H9 (cell line): ENCODE results near the gene DDC. TPM values are rescaled to one million over a fixed set of nuclear protein-coding genes. Genes with fewer than 3 reads are reported as not detected.

Experiments used
- DNase-seq: peaks from one replicate; pipeline ENCODE4 v3.0.0-alpha.2; 2017
- H2AFZ ChIP-seq: one replicate; pipeline ENCODE4 v1.6.1; 2013; ENCODE audit warnings: mild to moderate bottlenecking, low read length, control low read depth, moderate library complexity
- H2AK5ac ChIP-seq: 2 replicates; pipeline ENCODE4 v1.6.1; 2013; ENCODE audit warnings: low read length, control low read depth, mixed read lengths; ENCODE audit not compliant: insufficient read length
- H2BK120ac ChIP-seq: one replicate; pipeline ENCODE4 v1.6.1; 2013; ENCODE audit warnings: low read depth, mild to moderate bottlenecking, low read length, control low read depth, inconsistent platforms; ENCODE audit not compliant: poor library complexity, severe bottlenecking
- H2BK12ac ChIP-seq: 2 replicates; pipeline ENCODE4 v1.6.1; 2013; ENCODE audit warnings: low read length, control low read depth, mixed read lengths, low read depth; ENCODE audit not compliant: insufficient read length
- H2BK15ac ChIP-seq: 2 replicates; pipeline ENCODE4 v1.6.1; 2013; ENCODE audit warnings: low read depth, low read length, control low read depth
- H2BK20ac ChIP-seq: one replicate; pipeline ENCODE4 v1.6.1; 2013; ENCODE audit warnings: low read depth, mild to moderate bottlenecking, low read length, control low read depth, inconsistent platforms; ENCODE audit not compliant: poor library complexity, severe bottlenecking
- H2BK5ac ChIP-seq: 2 replicates; pipeline ENCODE4 v1.6.1; 2013; ENCODE audit warnings: low read length, control low read depth, mixed read lengths; ENCODE audit not compliant: insufficient read length
- H3K14ac ChIP-seq: 2 replicates; pipeline ENCODE4 v1.6.1; 2013; ENCODE audit warnings: low read length, control low read depth; ENCODE audit not compliant: insufficient read depth
- H3K18ac ChIP-seq: 2 replicates; pipeline ENCODE4 v1.6.1; 2013; ENCODE audit warnings: low read depth, mild to moderate bottlenecking, mixed read lengths, low read length, control low read depth; ENCODE audit not compliant: insufficient read length
- H3K23ac ChIP-seq: 2 replicates; pipeline ENCODE4 v1.6.1; 2013; ENCODE audit warnings: low read length, control low read depth, mixed read lengths, low read depth; ENCODE audit not compliant: insufficient read length
- H3K23me2 ChIP-seq: 2 replicates; pipeline ENCODE4 v1.6.1; 2013; ENCODE audit warnings: low read depth, mild to moderate bottlenecking, mixed read lengths, low read length, control low read depth; ENCODE audit not compliant: insufficient read length, poor library complexity, severe bottlenecking
- H3K27ac ChIP-seq: 2 replicates; pipeline ENCODE4 v1.5.1; 2013; ENCODE audit warnings: low read length, control low read depth, mixed read lengths, low read depth; ENCODE audit not compliant: insufficient read length
- H3K27me3 ChIP-seq: 2 replicates; pipeline ENCODE4 v1.6.1; 2013; ENCODE audit warnings: low read length, control low read depth, inconsistent platforms; ENCODE audit not compliant: insufficient read depth
- H3K4ac ChIP-seq: 2 replicates; pipeline ENCODE4 v1.6.1; 2013; ENCODE audit warnings: low read depth, mild to moderate bottlenecking, control low read depth, inconsistent platforms, low read length, moderate library complexity
- H3K4me1 ChIP-seq: 2 replicates; pipeline ENCODE4 v1.6.1; 2013; ENCODE audit warnings: low read length, control low read depth, inconsistent platforms; ENCODE audit not compliant: insufficient read depth
- H3K4me2 ChIP-seq: 2 replicates; pipeline ENCODE4 v1.6.1; 2013; ENCODE audit warnings: low read length, control low read depth, mixed read lengths; ENCODE audit not compliant: insufficient read length, insufficient read depth
- H3K56ac ChIP-seq: 2 replicates; pipeline ENCODE4 v1.6.1; 2013; ENCODE audit warnings: low read depth, mild to moderate bottlenecking, mixed read lengths, low read length, control low read depth; ENCODE audit not compliant: insufficient read length
- H3K79me1 ChIP-seq: 2 replicates; pipeline ENCODE4 v1.6.1; 2013; ENCODE audit warnings: low read depth, mild to moderate bottlenecking, moderate library complexity, low read length, control low read depth, inconsistent platforms; ENCODE audit not compliant: insufficient read depth, poor library complexity, severe bottlenecking
- H3K79me2 ChIP-seq: 2 replicates; pipeline ENCODE4 v1.6.1; 2013; ENCODE audit warnings: low read length, control low read depth, inconsistent platforms; ENCODE audit not compliant: insufficient read depth
- H3K9ac ChIP-seq: 2 replicates; pipeline ENCODE4 v1.6.1; 2013; ENCODE audit warnings: low read length, control low read depth, mixed read lengths; ENCODE audit not compliant: insufficient read length; ENCODE audit errors: extremely low read depth
- H3K9me3 ChIP-seq: one replicate; pipeline ENCODE4 v1.6.1; 2013; ENCODE audit warnings: low read depth, low read length, inconsistent platforms; ENCODE audit not compliant: control insufficient read depth
- H3T11ph ChIP-seq: one replicate; pipeline ENCODE4 v1.6.1; 2013; ENCODE audit warnings: mild to moderate bottlenecking, low read length, control low read depth, inconsistent platforms
- H4K20me1 ChIP-seq: one replicate; pipeline ENCODE4 v1.6.1; 2013; ENCODE audit not compliant: control insufficient read depth, insufficient read length, insufficient read depth
- H4K5ac ChIP-seq: 2 replicates; pipeline ENCODE4 v1.6.1; 2013; ENCODE audit warnings: low read depth, mild to moderate bottlenecking, mixed read lengths, low read length, control low read depth; ENCODE audit not compliant: insufficient read length
- H4K8ac ChIP-seq: replicated peaks from 2 replicates; pipeline ENCODE4 v1.6.1; 2013; ENCODE audit warnings: low read length, control low read depth, mixed read lengths, low read depth; ENCODE audit not compliant: insufficient read length
- H4K91ac ChIP-seq: 2 replicates; pipeline ENCODE4 v1.6.1; 2013; ENCODE audit warnings: low read depth, mild to moderate bottlenecking, moderate library complexity, mixed read lengths, low read length, control low read depth; ENCODE audit not compliant: insufficient read length
- H3K27ac Mint-ChIP-seq, 3 experiments: 2 replicates in 2 of 3; 3 replicates in 1 of 3; pipeline ENCODE4 v1.8.0; 2020 to 2021; ENCODE audit warnings: mixed read lengths in 3 of 3, mild to moderate bottlenecking in 1 of 3, moderate library complexity in 1 of 3
- H3K27me3 Mint-ChIP-seq: 2 replicates; pipeline ENCODE4 v1.8.0; 2021; ENCODE audit warnings: low read depth, mild to moderate bottlenecking, moderate library complexity, mixed read lengths
- H3K36me3 Mint-ChIP-seq, 3 experiments: 2 replicates in 2 of 3; 3 replicates in 1 of 3; pipeline ENCODE4 v1.8.0; 2020 to 2021; ENCODE audit warnings: low read depth in 3 of 3, mixed read lengths in 3 of 3; ENCODE audit not compliant: insufficient read depth in 1 of 3
- H3K4me1 Mint-ChIP-seq, 2 experiments: 2 replicates each; pipeline ENCODE4 v1.8.0; 2020; ENCODE audit warnings: mixed read lengths in 2 of 2
- H3K4me3 Mint-ChIP-seq, 2 experiments: 2 replicates in 1 of 2; 3 replicates in 1 of 2; pipeline ENCODE4 v1.8.0; 2020 to 2021; ENCODE audit warnings: mild to moderate bottlenecking in 2 of 2, mixed read lengths in 2 of 2, moderate library complexity in 1 of 2
- H3K9me3 Mint-ChIP-seq, 2 experiments: 2 replicates in 1 of 2; 3 replicates in 1 of 2; pipeline ENCODE4 v1.8.0; 2020; ENCODE audit warnings: mild to moderate bottlenecking in 2 of 2, mixed read lengths in 2 of 2, moderate library complexity in 1 of 2
- WGBS: extraction: QIAGEN DNeasy Blood & Tissue Kit; methylation state at CpG from one replicate; pipeline ENCODE4 v1.1.7; 2013; ENCODE audit warnings: missing lambda C conversion rate, low lambda C conversion rate, mixed read lengths; ENCODE audit not compliant: insufficient read length; ENCODE audit errors: extremely low coverage; 5-methylcytosine and 5-hydroxymethylcytosine counted together
- total RNA-seq: library from RNA; stranded (reverse); gene quantifications from 2 replicates; pipeline ENCODE4 v1.2.1, GENCODE V29; 2021
- TF ChIP-seq, protein P1 (sequence below): fragments of 200-600 bp; sonication (generic); conservative IDR thresholded peaks from 3 replicates; pipeline ENCODE4 v1.8.0; 2021; ENCODE audit warnings: antibody characterized with exemption, mild to moderate bottlenecking

The DDC gene
- total RNA-seq, 1 experiment from 2014 or later, result not detected

DNA sequence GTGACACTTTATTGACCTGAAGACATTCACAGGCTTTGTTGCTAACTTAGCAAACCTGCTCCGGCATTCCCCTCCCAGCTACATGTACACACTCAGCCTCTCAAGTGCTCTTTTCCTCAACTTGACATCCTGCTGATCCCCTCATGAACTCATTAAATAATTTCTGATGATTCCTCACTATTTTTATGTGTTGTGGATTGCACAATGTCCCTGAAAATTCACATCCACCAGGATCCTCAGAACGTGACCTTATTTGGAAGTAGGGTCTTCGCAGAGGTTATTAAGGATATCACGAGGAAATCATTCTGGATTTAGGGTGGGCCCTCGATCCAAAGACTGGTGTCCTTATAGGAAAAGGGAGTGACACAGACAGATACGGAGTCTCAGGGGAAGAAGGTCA, 142.3 kb downstream of the DDC start:
- Mint-ChIP-seq H3K4me1 (peaks cover 31 to 32% of the 10 kb centered on the region in 2 experiments), H3K36me3 (no peaks in the 10 kb centered on the region), H3K4me3 (no peak overlapping the region), H3K27me3 (no peaks in the 10 kb centered on the region; the same call in 1 of the 2 replicates), H3K27ac (peak overlapping the region in 1 of 3 experiments; percentile 30; a peak in 1 of 7 replicates), H3K9me3 (no peaks in the 10 kb centered on the region)
- no peak overlapping the region for H3K4ac ChIP-seq
- no peak for DNase-seq
- no peaks in the 10 kb centered on the region for H3K27me3 ChIP-seq
- H2BK20ac ChIP-seq, result no peak overlapping the region
- H3K56ac ChIP-seq, result no peak overlapping the region
- no peak overlapping the region for H4K8ac ChIP-seq
- TF ChIP-seq, protein P1, sequence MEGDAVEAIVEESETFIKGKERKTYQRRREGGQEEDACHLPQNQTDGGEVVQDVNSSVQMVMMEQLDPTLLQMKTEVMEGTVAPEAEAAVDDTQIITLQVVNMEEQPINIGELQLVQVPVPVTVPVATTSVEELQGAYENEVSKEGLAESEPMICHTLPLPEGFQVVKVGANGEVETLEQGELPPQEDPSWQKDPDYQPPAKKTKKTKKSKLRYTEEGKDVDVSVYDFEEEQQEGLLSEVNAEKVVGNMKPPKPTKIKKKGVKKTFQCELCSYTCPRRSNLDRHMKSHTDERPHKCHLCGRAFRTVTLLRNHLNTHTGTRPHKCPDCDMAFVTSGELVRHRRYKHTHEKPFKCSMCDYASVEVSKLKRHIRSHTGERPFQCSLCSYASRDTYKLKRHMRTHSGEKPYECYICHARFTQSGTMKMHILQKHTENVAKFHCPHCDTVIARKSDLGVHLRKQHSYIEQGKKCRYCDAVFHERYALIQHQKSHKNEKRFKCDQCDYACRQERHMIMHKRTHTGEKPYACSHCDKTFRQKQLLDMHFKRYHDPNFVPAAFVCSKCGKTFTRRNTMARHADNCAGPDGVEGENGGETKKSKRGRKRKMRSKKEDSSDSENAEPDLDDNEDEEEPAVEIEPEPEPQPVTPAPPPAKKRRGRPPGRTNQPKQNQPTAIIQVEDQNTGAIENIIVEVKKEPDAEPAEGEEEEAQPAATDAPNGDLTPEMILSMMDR, result no peak
- no peak overlapping the region for H4K91ac ChIP-seq
- H2AK5ac ChIP-seq, result no peak overlapping the region
- H3K9ac ChIP-seq, result no peak overlapping the region
- no peak overlapping the region for H3K27ac ChIP-seq
- H3K4me1 ChIP-seq, result peaks cover 2% of the 10 kb centered on the region; the same call in 1 of the 2 replicates
- no peaks in the 10 kb centered on the region for H4K20me1 ChIP-seq
- no peak overlapping the region for H2BK5ac ChIP-seq
- no peaks in the 10 kb centered on the region for H3K9me3 ChIP-seq
- H2AFZ ChIP-seq, result no peak overlapping the region
- H2BK120ac ChIP-seq, result no peak overlapping the region
- H3T11ph ChIP-seq, result no peak overlapping the region
- H3K79me2 ChIP-seq, result no peaks in the 10 kb centered on the region
- no peak overlapping the region for H4K5ac ChIP-seq
- H3K4me2 ChIP-seq, result no peak overlapping the region
- H3K18ac ChIP-seq, result no peak overlapping the region
- H3K14ac ChIP-seq, result no peak overlapping the region
- no CpG with 5 or more reads among the region's 6 CpGs for WGBS
- no peak overlapping the region for H3K23ac ChIP-seq
- no peaks in the 10 kb centered on the region for H3K23me2 ChIP-seq
- no peak overlapping the region for H2BK15ac ChIP-seq
- no peaks in the 10 kb centered on the region for H3K79me1 ChIP-seq
- H2BK12ac ChIP-seq, result no peak overlapping the region
